Putamen (tissue), 1 donor: Measurements from ENCODE around the gene ENO1.

Experiments used
- DNase-seq: peaks from one replicate; pipeline ENCODE4 v3.0.0-alpha.2; 2016; ENCODE audit warnings: low spot score

The ENO1 gene

GRCh38 chr1:8813016-8813763 lies 65.3 kb downstream of the ENO1 start:
- no peak for DNase-seq

DNA sequence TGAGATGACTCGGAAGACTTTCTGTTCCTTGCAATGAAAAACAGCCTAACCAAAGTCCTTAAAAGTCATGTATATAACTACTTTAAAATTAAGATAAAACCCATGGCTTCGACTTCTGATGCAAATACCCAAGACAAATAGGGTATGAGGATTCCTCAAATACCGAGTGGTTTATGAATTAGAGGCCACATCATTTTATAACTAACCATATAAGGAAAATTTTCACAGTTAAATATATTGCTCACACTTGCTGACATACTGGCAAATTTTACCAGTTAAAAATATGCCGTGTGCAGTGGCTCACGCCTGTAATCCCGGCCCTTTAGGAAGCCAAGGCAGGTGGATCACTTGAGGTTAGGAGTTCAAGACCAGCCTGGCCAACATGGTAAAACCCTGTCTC lies 66.4 kb downstream of the ENO1 start:
- no peak for DNase-seq
